NCI-H1417 treated with DMSO at 0.1 percent for 48 hours (cell line): ENCODE measurements around the gene ITGA7.

ENCODE experiments used
- DNase-seq: peaks from one replicate; lab custom pipeline; 2025; lab: John Stamatoyannopoulos, UW

Gene ITGA7

DNA sequence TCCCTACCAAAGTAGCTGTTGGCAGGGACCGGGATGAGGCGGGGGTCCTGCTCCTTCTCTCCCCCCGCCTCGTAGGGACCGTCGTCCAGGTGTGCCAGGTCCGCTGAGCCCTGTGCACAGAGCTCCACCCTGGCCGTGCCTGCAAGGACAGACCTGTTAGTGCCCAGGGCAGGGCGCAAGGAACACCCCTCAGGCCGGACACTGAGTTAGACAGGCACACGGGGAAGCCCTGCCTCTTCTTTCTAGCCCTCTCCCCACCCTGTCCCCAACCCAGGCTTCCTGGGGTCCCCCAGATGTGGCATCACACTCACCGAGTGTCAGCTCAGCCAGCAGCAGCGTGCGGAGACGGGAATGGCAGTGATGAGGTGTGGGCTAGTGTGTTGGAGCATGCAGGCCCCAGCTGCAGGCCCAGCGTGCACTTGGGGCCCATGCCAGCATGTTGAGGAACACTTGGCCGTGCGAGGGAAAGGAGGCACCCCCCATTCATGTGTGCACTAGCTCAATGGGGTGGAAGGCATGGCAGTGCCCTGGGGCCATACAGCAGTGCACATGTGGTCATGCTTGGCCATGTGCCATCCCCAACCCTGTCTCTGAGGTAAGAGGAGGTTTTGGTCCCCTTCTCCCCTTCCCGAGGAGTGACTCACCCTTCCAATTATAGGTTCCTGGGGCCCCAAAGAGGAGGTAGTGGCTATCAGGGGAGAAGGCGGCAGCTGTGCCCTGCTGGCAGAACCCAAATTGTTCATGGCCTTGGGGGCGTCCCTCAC is 7.3 kb downstream of the ITGA7 start:
- DNase-seq, result no peak

DNA sequence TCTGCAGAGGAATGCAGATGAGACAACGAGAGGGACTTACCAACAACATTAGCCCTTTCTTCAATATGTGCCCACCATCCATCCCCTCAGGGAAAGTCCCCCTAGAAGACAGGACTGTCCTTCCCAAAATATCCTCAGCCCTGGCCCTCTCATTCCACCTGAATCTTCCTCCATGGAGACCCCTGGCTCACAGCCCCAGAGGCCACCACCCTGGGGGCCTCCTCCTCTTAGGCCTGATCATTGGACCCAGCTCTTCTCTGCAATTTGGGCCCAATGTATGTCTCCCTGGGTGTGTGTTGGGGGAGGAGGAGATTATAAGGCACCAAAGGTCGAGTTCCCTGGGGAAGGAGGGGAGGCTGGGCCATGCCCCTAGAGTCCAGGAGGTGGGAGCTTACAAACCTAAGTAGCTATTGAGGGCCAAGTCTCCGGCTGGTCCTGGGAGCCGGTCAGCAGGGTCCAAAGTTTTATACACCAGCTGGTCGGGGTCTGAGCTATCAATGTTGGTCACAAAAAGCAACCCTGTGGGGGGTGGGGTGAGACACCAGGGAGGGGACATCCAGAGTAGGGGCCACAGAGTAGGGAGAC is 8.1 kb downstream of the ITGA7 start:
- DNase-seq, result no peak

DNA sequence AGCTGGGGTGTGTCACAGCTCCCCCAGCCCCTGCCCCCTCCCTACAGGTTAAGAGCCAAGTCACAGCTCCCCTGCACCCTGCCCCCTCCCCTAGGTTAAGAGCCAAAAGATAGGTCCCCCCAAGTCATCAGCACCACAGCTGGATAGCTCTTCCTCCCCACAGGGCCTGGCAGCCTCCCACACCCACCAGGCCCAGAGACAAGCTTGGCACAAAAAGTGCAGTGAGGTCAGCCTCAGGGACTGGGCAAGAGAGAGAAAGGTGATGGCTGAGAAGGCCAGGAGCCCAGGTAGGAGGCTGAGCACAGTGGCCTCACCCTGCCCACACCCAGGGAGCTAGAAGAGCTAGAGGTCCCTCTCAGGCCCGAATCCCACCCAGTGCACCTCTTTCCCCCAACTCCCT is 8.7 kb downstream of the ITGA7 start:
- DNase-seq, result no peak

DNA sequence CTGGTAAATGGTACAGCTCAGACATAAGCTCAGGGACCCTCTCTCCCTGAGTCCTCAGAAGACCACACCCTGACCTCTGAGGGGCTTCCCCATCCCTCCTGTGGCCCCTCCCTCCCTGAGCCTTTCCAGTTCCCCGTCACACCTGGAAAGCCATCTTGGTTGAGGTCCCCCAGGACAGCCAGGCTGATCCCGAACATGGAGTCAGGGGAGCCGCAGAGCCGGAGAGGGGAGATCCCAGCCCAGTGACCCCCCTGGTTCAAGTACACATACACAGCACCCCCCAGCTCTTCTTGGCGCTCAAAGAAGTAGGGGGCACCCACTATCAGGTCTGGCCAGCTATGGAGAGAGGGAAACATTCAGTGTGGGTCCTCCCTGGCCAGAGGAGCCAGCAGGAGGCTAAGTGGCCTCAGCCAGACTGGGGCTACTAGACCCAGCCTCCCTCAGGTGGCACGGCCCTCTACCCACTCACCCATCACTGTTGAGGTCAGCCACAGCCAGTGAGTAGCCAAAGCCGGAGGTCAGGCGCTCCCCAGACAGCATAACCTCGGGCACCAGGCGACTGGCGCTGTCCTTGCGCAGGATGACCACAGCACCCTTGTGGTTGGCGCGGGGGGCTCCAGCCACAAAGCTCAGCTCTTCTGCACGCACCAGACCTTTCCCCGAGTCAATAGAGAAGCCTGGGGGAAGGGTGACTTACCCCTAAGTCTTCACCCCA is 9.3 kb downstream of the ITGA7 start:
- no peak for DNase-seq

DNA sequence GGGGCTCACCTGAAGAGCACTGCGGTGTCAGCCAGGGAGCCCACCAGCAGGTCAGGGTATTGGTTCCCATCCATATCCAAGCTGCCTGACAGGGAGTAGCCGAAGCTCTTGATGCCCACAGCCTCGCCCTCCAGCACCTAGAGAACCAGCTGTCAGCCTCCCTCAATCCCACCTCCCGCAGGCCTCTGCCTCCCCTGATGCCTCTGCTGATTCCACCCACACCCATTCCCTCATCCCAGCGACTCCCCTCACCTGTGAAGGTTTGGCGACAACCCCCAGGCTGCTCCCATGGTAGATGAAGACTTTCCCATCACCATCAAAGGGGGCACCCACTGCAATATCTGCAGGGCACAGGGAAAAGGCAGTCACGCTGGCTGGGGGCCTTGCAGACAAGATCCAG is 10.0 kb downstream of the ITGA7 start:
- no peak for DNase-seq

DNA sequence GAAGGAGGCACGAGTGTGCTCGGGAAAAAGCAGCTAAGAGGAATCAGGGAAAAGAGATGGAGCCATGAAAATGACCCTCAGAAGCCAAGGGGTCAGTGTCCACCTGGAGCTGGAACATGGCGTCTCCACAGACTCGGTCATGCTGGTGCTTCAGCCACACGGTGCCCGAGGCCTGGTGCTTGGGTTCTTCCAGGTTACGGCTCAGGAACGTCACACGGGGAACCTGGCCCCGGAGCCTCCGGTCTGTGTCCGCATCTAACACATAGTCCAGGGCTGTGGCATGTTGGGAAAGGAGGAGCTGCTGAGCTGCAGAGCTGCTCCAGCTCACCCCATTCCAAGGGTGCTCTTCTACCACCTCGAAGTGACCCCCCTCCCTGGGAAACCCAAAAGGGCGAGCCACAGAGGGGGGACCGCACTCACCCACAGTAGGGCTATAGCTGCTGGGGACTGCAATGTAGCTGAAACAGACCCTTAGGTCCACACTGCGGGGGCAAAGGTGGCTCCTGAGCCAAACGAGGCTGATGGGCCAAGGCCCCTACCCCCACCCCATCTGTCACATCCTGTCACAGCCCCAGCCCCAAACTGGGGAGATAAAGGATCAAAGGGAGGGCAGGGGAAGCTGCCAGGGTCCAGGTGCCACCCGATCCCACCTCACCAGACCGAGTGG is 10.8 kb downstream of the ITGA7 start:
- no peak for DNase-seq

DNA sequence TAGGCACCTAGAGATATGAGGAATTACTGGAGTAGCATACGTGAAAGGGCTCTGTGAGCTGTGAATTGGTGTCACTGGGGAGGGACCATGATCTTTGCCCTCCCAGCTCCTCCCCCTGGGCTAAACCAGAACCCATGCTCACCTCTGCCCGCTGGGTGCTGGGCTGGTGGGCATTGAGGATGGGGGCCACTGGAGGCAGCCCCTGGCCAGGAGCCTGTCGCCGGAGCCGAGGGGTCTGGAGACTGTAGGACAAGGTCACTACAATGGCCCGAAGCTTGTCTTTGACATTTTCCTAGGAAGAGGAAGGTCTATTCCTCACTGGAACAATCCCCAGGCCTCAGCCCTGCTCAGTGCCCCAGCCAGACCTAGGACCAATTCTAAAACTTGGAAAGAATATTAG is 11.6 kb downstream of the ITGA7 start:
- DNase-seq, result no peak

DNA sequence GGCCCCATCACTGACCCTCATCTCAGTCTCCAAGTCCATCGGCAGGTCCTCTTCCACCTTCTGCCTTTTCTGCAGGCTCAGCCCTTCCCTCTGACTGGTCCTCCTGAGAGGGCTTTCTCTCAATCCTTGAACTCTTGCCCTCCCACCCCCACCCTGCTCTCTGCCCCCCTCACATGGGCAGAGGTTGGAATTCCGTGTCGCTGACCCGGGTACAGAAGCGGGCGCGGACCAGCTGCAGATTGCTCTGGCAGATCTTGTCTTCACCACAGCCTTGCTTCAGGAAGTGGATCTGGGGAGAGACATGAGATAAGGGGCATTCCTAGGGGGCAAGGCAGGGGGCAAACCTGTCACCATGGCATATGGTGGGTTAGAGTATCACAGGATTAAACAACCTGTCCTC is 12.4 kb downstream of the ITGA7 start:
- DNase-seq, result no peak

DNA sequence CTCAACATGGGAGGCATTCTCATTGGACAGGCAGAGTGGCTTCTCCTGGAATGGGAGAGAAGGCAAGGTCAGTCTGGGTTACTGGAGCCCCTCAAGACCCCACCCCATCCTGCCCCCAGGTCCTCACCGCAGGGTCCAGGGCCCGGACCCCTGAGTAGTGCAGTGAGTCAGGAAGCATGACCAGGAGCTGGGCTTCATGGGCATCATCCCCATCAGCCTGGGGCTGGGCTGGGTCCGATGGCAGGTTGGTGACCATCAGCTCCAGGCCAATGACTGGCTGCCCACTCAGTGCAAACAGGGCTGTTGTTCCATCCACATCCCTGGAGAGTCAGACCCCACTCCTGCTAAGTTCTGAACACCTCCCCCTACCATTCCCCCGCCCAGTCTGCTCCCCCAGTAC is 13.1 kb downstream of the ITGA7 start:
- DNase-seq, result no peak

DNA sequence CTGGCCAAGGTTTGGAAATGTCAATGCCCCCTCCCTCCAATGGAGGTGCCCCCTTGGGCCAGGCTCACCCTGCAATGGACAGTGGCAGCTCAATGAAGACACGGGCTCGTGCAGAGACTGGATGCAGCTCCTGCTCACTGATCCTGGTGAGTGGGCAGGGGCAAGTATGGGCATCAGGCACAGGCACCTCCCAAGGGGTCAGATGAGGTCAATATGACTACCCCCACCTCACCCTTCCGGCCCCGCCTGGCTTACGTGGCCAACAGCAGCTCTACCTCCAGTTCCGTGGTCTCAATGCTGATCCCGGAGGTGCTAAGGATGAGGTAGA is 13.6 kb downstream of the ITGA7 start:
- no peak for DNase-seq

DNA sequence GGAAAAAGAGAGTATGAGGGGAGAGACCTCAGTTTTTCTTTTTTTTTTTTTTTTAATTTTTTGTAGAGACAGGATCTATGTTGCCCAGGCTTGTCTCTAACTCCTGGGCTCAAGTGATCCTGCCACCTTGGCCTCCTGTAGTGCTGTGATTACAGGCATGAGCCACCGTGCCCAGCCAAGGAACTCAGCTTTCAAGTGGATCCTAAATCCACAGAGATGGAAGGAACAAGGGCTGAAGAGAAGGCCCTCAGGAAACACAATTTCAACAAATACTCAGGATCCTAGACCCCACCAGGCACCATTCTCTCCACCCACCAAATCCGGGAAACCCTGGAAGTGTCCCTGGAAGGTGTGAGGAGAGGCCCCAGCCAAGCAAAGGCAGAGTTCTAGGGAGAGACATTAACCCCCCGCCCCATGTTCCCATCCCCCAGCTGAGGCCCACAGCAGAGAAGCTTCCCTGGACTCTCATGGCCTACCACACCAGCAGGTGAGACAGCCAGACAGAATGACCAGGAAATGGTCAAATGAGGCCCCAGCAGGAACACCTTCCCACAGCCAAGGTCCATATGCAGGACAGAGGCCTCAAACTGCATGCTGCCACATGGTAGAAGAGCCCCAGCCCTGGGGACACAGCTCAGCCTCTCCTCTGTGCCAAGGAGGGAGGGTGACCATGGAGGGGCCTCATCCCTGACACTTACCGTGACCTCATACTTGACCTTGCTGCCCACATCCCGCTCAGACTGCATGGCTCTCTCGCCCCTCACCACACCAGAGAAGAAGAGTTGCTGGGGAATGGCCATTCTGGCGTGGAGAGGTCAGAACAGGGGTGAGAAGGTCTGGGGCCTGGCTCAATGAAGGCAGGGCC is 14.1 kb downstream of the ITGA7 start:
- DNase-seq, result no peak

DNA sequence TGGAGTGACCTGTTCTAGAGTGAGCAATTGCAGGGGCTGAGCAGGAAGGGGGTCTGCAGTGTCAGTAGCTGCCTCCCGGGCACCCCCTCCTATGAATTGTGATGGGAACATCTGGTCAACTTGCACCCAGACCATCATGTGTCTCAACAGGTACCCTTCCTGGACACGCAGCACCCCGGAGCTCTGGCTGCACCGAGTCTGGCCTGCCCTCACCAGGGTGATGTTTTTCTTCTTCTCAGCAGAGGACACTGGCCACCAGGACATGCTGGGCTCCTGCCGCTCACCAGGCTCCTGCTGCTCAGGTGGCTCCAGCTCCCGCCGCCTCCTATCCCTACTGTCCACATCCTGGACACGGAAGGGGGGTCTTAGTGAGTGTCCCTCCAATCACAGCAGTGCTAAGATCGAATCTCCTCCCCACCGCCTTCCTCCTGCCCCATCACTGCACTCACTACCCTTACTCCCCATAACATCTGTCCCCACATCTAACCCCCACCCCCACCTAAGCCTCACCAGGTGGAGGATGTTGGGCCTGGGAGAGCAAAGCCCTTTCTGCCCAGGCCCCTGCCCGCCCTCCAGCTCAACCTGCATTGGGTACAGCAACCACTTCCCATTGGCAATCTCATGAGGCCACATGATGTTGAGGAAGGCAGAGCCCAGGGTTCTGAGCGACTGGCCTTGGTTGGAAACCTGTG is 14.9 kb downstream of the ITGA7 start:
- no peak for DNase-seq

DNA sequence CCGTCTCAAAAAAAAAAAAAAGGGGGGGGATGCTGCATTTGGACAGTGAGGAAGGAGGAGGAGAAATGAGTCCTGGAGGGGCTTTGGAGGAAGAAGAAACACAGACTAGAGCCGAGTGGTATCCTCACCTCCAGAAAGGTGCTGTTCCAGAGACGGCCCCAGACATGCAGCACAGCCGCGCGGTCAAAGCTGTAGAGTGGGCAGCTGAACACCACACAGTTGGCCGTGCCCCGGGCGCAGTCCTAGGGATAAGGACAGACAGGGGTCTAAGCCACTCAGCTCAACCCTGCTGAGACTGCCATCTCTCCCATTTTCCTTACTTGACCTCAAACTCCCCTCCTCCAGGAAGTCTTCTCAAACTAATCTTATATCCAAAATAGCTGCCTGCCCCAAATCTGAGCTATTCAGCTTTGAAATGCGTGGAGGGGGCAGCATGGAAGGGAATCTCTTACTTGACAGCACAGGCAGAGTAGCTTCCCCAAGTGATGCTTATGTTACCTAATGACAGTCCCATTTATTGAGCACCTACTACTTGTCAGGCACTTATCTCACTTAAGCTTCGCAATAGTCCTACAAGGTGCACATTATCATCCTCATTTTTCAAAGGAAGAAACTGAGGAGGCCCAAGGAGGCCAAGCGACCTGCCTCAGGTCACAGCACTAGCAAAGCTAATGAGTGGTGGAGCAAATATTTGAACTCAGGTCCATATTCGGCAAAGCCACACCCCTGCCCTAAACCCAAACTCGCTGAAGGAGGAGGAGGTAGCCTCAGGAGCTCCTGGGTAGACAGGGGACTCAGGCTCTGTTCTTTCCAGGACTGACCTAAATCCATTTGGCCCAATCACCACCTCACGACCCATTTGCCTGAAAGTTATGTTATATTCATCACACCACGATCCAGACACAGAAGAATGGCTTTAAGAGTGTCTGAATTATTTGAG is 18.7 kb downstream of the ITGA7 start:
- DNase-seq, result no peak

DNA sequence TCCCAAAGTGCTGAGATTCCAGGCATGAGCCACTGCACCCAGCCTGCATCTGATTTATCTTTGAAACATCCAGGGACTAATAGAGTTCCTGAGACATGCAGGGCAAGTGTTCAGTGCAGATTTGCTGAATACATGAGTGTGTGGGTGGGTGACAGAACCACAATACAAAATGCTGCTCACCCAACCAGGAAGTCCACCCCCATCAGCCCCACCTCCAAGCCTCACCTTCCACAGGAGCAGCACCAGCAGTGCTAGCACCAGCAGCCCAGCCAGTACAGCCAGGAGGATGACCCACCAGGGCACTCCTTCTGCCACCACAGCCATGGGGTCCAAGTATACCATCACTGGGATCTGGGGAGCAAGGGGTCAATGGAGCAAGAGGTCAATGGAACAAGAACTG is 20.0 kb downstream of the ITGA7 start:
- no peak for DNase-seq

DNA sequence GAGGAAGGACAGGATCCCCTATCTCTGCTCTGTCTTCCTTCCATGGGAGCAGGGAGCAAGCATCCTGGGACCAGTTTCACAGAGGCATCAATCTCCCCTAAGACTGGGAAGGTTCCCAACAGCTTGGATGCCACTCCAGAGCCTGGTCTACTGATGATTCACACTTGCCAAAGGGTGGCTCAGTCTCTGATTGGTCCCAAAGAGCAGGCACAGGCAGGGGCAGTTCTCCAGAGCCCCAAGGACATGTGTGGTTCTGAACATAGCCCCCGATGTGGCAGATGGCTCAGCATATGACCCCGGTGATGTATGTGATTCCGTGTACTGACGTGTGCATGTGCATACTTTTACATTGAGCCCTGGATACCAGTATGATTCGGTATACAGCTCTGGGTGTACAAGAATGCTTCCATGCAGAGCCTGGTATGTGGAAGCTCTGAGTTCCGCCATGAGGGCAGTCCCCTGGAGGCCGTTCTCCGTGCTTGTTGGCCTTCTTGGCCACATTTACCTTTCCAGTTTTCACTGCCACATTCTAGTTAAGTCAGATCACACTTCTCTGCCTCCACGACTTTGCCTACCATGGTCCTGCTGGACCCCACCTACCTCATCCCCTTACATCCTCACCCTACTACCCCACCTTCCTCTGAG is 21.2 kb downstream of the ITGA7 start:
- DNase-seq, result no peak

DNA sequence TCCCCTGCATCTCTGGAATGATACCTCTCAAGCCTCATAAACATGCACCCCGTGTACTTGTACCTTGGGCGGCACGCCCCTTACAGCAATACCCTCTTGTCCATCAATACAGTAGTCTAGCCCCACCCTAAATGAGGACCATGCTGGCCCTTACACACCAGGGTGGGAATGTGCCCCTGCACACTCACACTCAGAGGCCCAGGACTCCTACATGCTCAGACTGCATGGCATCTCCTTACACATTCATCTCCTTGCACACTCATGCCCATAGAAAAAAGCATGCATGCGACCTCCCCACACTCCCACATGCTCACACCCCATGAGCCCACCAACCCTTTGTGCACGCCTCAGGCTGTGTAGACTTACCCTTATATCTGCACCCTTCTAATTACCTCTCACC is 22.0 kb downstream of the ITGA7 start:
- no peak for DNase-seq

DNA sequence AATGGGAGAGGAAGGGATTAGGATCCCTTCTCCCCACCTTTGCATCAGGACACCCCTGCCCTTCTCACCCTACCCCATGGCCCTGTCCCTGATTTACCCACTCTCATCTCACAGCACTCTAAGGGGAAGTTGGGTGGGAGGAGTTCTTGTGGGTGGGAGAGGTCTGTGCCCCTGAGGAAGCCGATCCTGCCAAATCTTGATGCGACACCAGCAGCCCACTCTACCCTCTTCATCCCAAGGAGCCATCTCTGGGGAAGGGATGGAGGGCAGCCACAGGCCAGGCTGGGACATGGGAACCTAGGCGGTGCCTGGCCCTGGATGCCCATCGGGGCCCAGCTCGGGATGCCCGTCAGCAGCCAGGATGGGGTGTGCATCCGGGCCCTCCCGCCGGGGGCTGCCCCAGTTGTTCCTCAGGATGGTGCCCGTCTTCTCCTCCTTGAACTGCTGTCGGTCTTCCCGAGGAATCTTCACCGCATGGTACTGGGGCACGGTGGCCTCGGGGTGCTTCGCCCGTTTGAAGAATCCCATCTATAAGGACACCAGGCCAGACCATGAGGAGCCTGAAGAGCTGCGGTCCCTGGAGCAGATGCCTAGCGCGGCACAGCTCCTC is 22.8 kb downstream of the ITGA7 start:
- no peak for DNase-seq

DNA sequence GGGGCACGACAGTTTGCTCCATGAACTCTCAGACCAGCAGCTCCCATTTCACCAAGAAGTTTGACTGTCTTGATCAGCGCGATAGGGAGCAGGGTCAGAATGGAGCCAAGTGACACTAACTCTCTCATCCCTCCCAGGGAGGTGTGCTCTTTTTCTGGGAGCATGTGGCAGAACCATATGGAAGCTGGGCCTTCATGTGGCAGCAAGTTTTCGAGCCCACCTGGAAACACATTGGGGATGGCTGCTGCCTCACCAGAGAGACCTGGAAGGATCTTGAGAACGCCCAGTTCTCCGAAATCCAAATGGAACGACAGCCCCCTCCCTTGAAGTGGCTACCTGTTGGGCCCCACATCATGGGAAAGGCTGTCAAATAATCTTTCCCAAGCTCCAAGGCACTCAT is 24.0 kb downstream of the ITGA7 start:
- DNase-seq, result no peak

DNA sequence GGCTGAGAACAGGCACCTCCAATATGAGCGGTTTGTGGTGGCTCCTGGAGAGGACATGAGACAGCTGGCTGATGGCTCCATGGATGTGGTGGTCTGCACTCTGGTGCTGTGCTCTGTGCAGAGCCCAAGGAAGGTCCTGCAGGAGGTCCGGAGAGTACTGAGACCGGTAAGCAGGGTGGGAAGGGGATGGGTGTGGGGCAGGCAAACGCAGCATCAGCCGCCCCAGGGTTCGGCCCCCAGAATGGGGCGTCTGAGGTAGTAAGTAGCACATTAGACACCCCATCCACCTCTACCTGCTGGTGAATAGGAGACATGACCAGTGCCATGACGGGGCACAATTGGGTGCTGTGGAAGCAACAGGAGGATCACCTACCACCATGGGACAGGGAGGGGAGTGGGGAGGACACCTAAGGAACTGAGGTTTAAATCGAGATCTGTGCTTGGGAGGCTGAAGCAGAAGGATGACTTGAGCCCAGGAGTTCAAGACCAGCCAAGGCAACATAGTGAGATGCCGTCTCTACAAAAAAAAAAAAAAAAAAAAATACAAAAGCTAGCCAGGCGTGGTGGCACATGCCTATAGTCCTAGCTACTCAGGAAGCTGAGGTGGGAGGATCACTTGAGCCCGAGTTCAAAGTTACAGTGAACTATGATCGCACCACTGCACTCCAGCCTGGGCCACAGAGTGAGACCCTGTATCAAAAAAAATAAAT is 25.5 kb downstream of the ITGA7 start:
- no peak for DNase-seq
